Peyer's patch (tissue), 4 donors: ENCODE measurements around the gene CIB4.
"Not testable (repeated sequence)": the region's sequence is repeated elsewhere in the genome, so short reads cannot be mapped to it uniquely, and the experiment has no call there.

Experiments used
- CTCF ChIP-seq, 6 experiments: fragments of 450-650 bp in 4 of 6; fragments of 200-600 bp in 2 of 6; sonication (generic) in 1 of 6; IDR thresholded peaks; one replicate each; pipeline ENCODE4 v1.5.1; 2017 to 2019; ENCODE audit warnings: antibody characterized with exemption in 6 of 6, mild to moderate bottlenecking in 3 of 6, moderate library complexity in 1 of 6
- POLR2A ChIP-seq, 2 donors: fragments of 450-650 bp; IDR thresholded peaks; one replicate each; pipeline ENCODE4 v1.5.1; 2017; ENCODE audit warnings: antibody characterized with exemption in 2 of 2, mild to moderate bottlenecking in 2 of 2, moderate library complexity in 2 of 2

- TF ChIP-seq CTCF, POLR2A (IDR thresholded peaks at IDR 0.05): not testable (repeated sequence)
Measured at GRCh38 chr2:26566731-26567130, 74.4 kb downstream of the CIB4 start.
